Measurements from ENCODE around the gene CSHL1.
"Not testable (repeated sequence)": the region's sequence is repeated elsewhere in the genome, so short reads cannot be mapped to it uniquely, and the experiment has no call there.

- TF ChIP-seq CTCF (IDR thresholded peaks at IDR 0.05); POLR2A (IDR thresholded peaks at IDR 0.05); POLR2AphosphoS5 (IDR thresholded peaks at IDR 0.05; ENCODE audit: insufficient read depth in 1 of 2, low read depth in 1 of 2): not testable (repeated sequence)
These were observed 9.1 kb downstream of the CSHL1 start for GRCh38 chr17:63901971-63902370.
